HCT116 (cell line): ENCODE measurements around the gene SLC19A1. TPM values are rescaled to one million over a fixed set of nuclear protein-coding genes. Genes with fewer than 3 reads are reported as not detected.

ENCODE experiments used
- ATAC-seq: fragments of 200-7000 bp; cut with Tn5 transposase; 2 replicates; pipeline ENCODE4 v1.9.1; 2020; ENCODE audit warnings: mild to moderate bottlenecking, moderate library complexity
- BruUV-seq: library from RNA; stranded (reverse); fragments of 400-500 nt; replicated peaks from 2 replicates; lab custom pipeline; 2021; lab: Mats Ljungman, UMichigan
- CTCF ChIA-PET: fragments of 300-600 bp; sonication (Branson Sonifier 250); formaldehyde crosslinking; loops from one replicate; lab custom pipeline; 2021; ENCODE audit warnings: antibody characterized with exemption; lab: Charles Lee
- POLR2A ChIA-PET: fragments of 300-600, 350-600 bp; sonication (Branson Sonifier 250); formaldehyde crosslinking; loops from one replicate; lab custom pipeline; 2021; ENCODE audit warnings: antibody characterized with exemption; lab: Charles Lee
- RAD21 ChIA-PET, 2 experiments: fragments of 300-600 bp; sonication (Branson Sonifier 250); formaldehyde crosslinking; loops; one replicate each; lab custom pipeline; 2023; ENCODE audit warnings: low total read pairs in 2 of 2; ENCODE audit not compliant: uncharacterized antibody in 2 of 2, unreplicated experiment in 2 of 2, low non-redundant PET in 1 of 2; lab: Charles Lee
- DNase-seq: peaks from one replicate; pipeline ENCODE4 v3.0.0-alpha.2; 2010; ENCODE audit warnings: low read depth, low spot score
- H2AFZ ChIP-seq: fragments of 200-600 bp; shearing (Covaris generic), sonication (generic); 2 replicates; pipeline ENCODE4 v1.6.1; 2017; ENCODE audit warnings: low read depth, mixed run types, mixed read lengths, antibody characterized with exemption, low read length; ENCODE audit not compliant: poor library complexity, severe bottlenecking
- H3K27ac ChIP-seq: 2 replicates; pipeline ENCODE4 v1.5.1; 2012; ENCODE audit warnings: low read depth, low read length
- H3K27me3 ChIP-seq: fragments of 200-600 bp; sonication (generic); 2 replicates; pipeline ENCODE4 v1.6.1; 2016; ENCODE audit warnings: mixed run types, low read length, mixed read lengths; ENCODE audit not compliant: insufficient read depth
- H3K36me3 ChIP-seq, 2 experiments: fragments of 200-500 bp in 1 of 2; fragments of 200-600 bp in 1 of 2; sonication (Bioruptor generic) in 1 of 2; sonication (generic) in 1 of 2; 2 replicates each; pipeline versions ENCODE4 v1.5.1 to v1.6.1; 2014 to 2016; ENCODE audit warnings: low read length in 2 of 2, inconsistent platforms in 1 of 2, mixed read lengths in 1 of 2, mixed run types in 1 of 2; ENCODE audit not compliant: insufficient read depth in 2 of 2, control insufficient read depth in 1 of 2
- H3K4me1 ChIP-seq, 2 experiments: fragments of 200-600 bp in 1 of 2; sonication (generic) in 1 of 2; 2 replicates each; pipeline versions ENCODE4 v1.5.1 to v1.6.1; 2012 to 2017; ENCODE audit warnings: low read length in 2 of 2, inconsistent platforms in 1 of 2, mild to moderate bottlenecking in 1 of 2, mixed read lengths in 1 of 2, mixed run types in 1 of 2, moderate library complexity in 1 of 2; ENCODE audit not compliant: insufficient read depth in 2 of 2, control insufficient read depth in 1 of 2
- H3K4me2 ChIP-seq: fragments of 200-600 bp; sonication (generic); 2 replicates; pipeline ENCODE4 v1.6.1; 2017; ENCODE audit warnings: mixed run types, low read length, mixed read lengths
- H3K4me3 ChIP-seq, 2 experiments: fragments of 200-600 bp in 1 of 2; sonication (generic) in 1 of 2; replicated peaks in 1 of 2; 2 replicates each; pipeline ENCODE4 v1.5.1; 2011 to 2016; ENCODE audit warnings: low read length in 2 of 2, control low read depth in 1 of 2, low read depth in 1 of 2, mild to moderate bottlenecking in 1 of 2, mixed read lengths in 1 of 2, mixed run types in 1 of 2
- H3K79me2 ChIP-seq: fragments of 200-600 bp; sonication (generic); 2 replicates; pipeline ENCODE4 v1.6.1; 2017; ENCODE audit warnings: mild to moderate bottlenecking, mixed run types, low read length, moderate library complexity, mixed read lengths; ENCODE audit not compliant: insufficient read depth
- H3K9ac ChIP-seq: fragments of 200-600 bp; sonication (generic); 2 replicates; pipeline ENCODE4 v1.6.1; 2016; ENCODE audit warnings: low read length, mixed read lengths
- H3K9me2 ChIP-seq: fragments of 200-600 bp; sonication (generic), shearing (Covaris generic); 2 replicates; pipeline ENCODE4 v1.6.1; 2017; ENCODE audit warnings: mixed run types, mild to moderate bottlenecking, moderate library complexity; ENCODE audit not compliant: insufficient read depth
- H3K9me3 ChIP-seq, 2 experiments: fragments of 200-500 bp in 1 of 2; fragments of 200-600 bp in 1 of 2; sonication (Bioruptor generic) in 1 of 2; sonication (generic) in 1 of 2; 2 replicates each; pipeline ENCODE4 v1.6.1; 2014 to 2017; ENCODE audit warnings: low read length in 2 of 2, mixed read lengths in 2 of 2, inconsistent platforms in 1 of 2, low read depth in 1 of 2, mild to moderate bottlenecking in 1 of 2, mixed run types in 1 of 2, moderate library complexity in 1 of 2; ENCODE audit not compliant: control insufficient read depth in 1 of 2, insufficient read depth in 1 of 2
- H4K20me1 ChIP-seq: fragments of 200-600 bp; sonication (generic), shearing (Covaris generic); 2 replicates; pipeline ENCODE4 v1.6.1; 2017; ENCODE audit warnings: mixed run types, mild to moderate bottlenecking, moderate library complexity; ENCODE audit not compliant: insufficient read depth
- CBX3 ChIP-seq: IDR thresholded peaks from 2 replicates; pipeline ENCODE4 v1.6.1; 2012; ENCODE audit warnings: low read depth
- CEBPB ChIP-seq: IDR thresholded peaks from 2 replicates; pipeline ENCODE4 v1.6.1; 2012; ENCODE audit warnings: low read depth
- EGR1 ChIP-seq: IDR thresholded peaks from 2 replicates; pipeline ENCODE4 v1.6.1; 2012; ENCODE audit warnings: low read depth
- ELF1 ChIP-seq: IDR thresholded peaks from 2 replicates; pipeline ENCODE4 v1.6.1; 2012; ENCODE audit warnings: low read depth, borderline replicate concordance
- EZH2 ChIP-seq: fragments of 200-600 bp; sonication (generic); IDR thresholded peaks from 2 replicates; pipeline ENCODE4 v1.6.1; 2017; ENCODE audit warnings: antibody characterized with exemption, mixed run types
- EZH2phosphoT487 ChIP-seq: fragments of 200-600 bp; IDR thresholded peaks from 2 replicates; pipeline ENCODE4 v1.6.1; 2018; ENCODE audit warnings: antibody characterized with exemption, borderline replicate concordance
- FOSL1 ChIP-seq: IDR thresholded peaks from 2 replicates; pipeline ENCODE4 v1.6.1; 2012; ENCODE audit warnings: low read depth
- JUND ChIP-seq: IDR thresholded peaks from 2 replicates; pipeline ENCODE4 v1.6.1; 2012
- POLR2AphosphoS5 ChIP-seq: IDR thresholded peaks from 2 replicates; pipeline ENCODE4 v1.6.1; 2011; ENCODE audit warnings: mild to moderate bottlenecking, low read depth, low read length, moderate library complexity
- SIN3A ChIP-seq: IDR thresholded peaks from 2 replicates; pipeline ENCODE4 v1.6.1; 2012; ENCODE audit warnings: low read depth
- SP1 ChIP-seq: IDR thresholded peaks from 2 replicates; pipeline ENCODE4 v1.6.1; 2012; ENCODE audit warnings: low read depth
- SRF ChIP-seq: IDR thresholded peaks from 2 replicates; pipeline ENCODE4 v1.6.1; 2012; ENCODE audit warnings: low read depth
- TCF7L2 ChIP-seq: IDR thresholded peaks from 2 replicates; pipeline ENCODE4 v1.7.0; 2011; ENCODE audit warnings: borderline replicate concordance, inconsistent platforms; ENCODE audit not compliant: insufficient read depth, insufficient read length; ENCODE audit errors: extremely low read depth
- ZFX ChIP-seq: fragments of 450-650 bp; IDR thresholded peaks from 2 replicates; pipeline ENCODE4 v1.6.1; 2017
- ZNF274 ChIP-seq: fragments of 200-500 bp; sonication (Bioruptor generic); IDR thresholded peaks from 2 replicates; pipeline ENCODE4 v1.6.1; 2014; ENCODE audit warnings: mild to moderate bottlenecking, low read depth, low read length, inconsistent platforms
- intact Hi-C: fragments of 100-400 bp; cut with micrococcal nuclease; formaldehyde crosslinking; loops from 2 replicates; pipeline ENCODE4 v1.10.0; 2022
- total RNA-seq: library from RNA; stranded (reverse); gene quantifications from one replicate; pipeline ENCODE4 v1.2.1, GENCODE V29; 2021; ENCODE audit not compliant: unreplicated experiment
- TF ChIP-seq, protein P1 (sequence below): IDR thresholded peaks from 2 replicates; pipeline ENCODE4 v1.6.1; 2011; ENCODE audit warnings: mild to moderate bottlenecking, low read length, moderate library complexity; ENCODE audit not compliant: insufficient replicate concordance; ENCODE audit errors: extremely low read depth
- TF ChIP-seq, protein P2 (sequence below): IDR thresholded peaks from 2 replicates; pipeline ENCODE4 v1.6.1; 2012
- TF ChIP-seq, protein P3 (sequence below): IDR thresholded peaks from 2 replicates; pipeline ENCODE4 v1.6.1; 2012

The SLC19A1 gene
- total RNA-seq, 1 experiment from 2014 or later = 50.2 TPM

DNA sequence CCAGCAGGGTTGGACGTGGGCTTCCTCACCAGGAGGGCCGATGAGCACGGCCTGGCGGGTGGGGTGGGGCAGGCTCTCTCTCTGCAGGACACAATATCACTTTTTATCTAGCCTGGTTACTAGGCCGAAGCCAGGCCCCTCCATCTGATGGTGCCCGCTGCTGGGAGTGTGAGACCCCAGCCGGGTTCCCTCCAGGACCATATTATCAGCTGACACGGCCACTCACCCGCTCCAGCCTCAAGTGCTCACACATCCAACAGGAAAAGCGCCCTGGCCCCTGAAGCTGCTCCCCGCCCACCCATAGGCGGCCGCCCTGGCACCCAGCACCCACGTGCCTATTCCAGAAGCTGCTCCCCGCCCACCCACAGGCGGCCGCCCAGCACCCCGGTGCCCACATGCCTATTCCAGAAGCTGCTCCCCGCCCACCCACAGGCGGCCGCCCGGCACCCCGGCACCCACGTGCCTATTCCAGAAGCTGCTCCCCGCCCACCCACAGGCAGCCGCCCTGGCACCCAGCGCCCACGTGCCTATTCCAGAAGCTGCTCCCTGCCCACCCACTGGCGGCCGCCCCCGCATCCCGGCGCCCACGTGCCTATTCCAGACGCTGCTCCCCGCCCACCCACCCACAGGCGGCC lies 5.0 kb downstream of the SLC19A1 start:
- Histone ChIP-seq H3K4me2 (no peak overlapping the region), H3K27ac (no peak overlapping the region), H3K79me2 (peaks cover 87% of the 10 kb centered on the region), H3K9ac (no peak overlapping the region), H3K9me3 (no peaks in the 10 kb centered on the region), H3K9me2 (no peaks in the 10 kb centered on the region), H4K20me1 (no peaks in the 10 kb centered on the region), H3K27me3 (no peaks in the 10 kb centered on the region), H2AFZ (no peak overlapping the region), H3K4me1 (peaks cover 4 to 9% of the 10 kb centered on the region in 2 experiments; a peak in 3 of 4 replicates), H3K36me3 (peaks cover 8 to 29% of the 10 kb centered on the region in 2 experiments; a peak in 2 of 4 replicates), H3K4me3 (no peak overlapping the region)
- no peak for ATAC-seq
- intact Hi-C loops = no loop called here
- ChIA-PET CTCF (no interaction called here), RAD21 (no interaction called here), POLR2A (interaction anchor here (0.8 kb wide), 1 partner anchor 31 kb away, joined by 3 read pairs; no protein-coding TSS in a partner anchor)
- DNase-seq = no peak
- no TSS peak for BruUV-seq
- TF ChIP-seq SRF (no peak), EZH2phosphoT487 (no peak), CEBPB (no peak), CBX3 (no peak), EZH2 (no peak), JUND (no peak), ZNF274 (no peak), ELF1 (no peak), SP1 (no peak), SIN3A (no peak), TCF7L2 (no peak), FOSL1 (no peak), POLR2AphosphoS5 (no peak), EGR1 (no peak), ZFX (no peak)
- TF ChIP-seq, protein P1, sequence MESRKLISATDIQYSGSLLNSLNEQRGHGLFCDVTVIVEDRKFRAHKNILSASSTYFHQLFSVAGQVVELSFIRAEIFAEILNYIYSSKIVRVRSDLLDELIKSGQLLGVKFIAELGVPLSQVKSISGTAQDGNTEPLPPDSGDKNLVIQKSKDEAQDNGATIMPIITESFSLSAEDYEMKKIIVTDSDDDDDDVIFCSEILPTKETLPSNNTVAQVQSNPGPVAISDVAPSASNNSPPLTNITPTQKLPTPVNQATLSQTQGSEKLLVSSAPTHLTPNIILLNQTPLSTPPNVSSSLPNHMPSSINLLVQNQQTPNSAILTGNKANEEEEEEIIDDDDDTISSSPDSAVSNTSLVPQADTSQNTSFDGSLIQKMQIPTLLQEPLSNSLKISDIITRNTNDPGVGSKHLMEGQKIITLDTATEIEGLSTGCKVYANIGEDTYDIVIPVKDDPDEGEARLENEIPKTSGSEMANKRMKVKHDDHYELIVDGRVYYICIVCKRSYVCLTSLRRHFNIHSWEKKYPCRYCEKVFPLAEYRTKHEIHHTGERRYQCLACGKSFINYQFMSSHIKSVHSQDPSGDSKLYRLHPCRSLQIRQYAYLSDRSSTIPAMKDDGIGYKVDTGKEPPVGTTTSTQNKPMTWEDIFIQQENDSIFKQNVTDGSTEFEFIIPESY = no peak
- TF ChIP-seq, protein P2, sequence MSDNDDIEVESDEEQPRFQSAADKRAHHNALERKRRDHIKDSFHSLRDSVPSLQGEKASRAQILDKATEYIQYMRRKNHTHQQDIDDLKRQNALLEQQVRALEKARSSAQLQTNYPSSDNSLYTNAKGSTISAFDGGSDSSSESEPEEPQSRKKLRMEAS = no peak
- TF ChIP-seq, protein P3, sequence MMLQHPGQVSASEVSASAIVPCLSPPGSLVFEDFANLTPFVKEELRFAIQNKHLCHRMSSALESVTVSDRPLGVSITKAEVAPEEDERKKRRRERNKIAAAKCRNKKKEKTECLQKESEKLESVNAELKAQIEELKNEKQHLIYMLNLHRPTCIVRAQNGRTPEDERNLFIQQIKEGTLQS = no peak
